SJCRH30 (cell line): ENCODE data around the gene BMP8A. TPM values are rescaled to one million over a fixed set of nuclear protein-coding genes. Genes with fewer than 3 reads are reported as not detected.
A peak's percentile ranks its signal among the peaks of the same experiment; 100 is the strongest.
"Not testable (repeated sequence)": the region's sequence is repeated elsewhere in the genome, so short reads cannot be mapped to it uniquely, and the experiment has no call there.

Experiments used
- DNase-seq, 2 experiments: peaks; one replicate each; pipeline ENCODE4 v3.0.0-alpha.2; 2015 to 2020
- H3K27ac ChIP-seq: fragments of 250-450 bp; sonication (Bioruptor Pico); 2 replicates; pipeline ENCODE4 v1.5.1; 2020; ENCODE audit warnings: mild to moderate bottlenecking, moderate library complexity
- H3K27me3 ChIP-seq: fragments of 250-450 bp; sonication (Bioruptor Pico); 2 replicates; pipeline ENCODE4 v1.5.1; 2020; ENCODE audit warnings: mild to moderate bottlenecking, moderate library complexity
- H3K36me3 ChIP-seq: fragments of 250-450 bp; sonication (Bioruptor Pico); 2 replicates; pipeline ENCODE4 v1.5.1; 2020; ENCODE audit warnings: mild to moderate bottlenecking, moderate library complexity
- H3K4me1 ChIP-seq: fragments of 250-450 bp; sonication (Bioruptor Pico); 2 replicates; pipeline ENCODE4 v1.5.1; 2020; ENCODE audit warnings: mild to moderate bottlenecking, moderate library complexity
- H3K4me3 ChIP-seq: fragments of 250-450 bp; sonication (Bioruptor Pico); 2 replicates; pipeline ENCODE4 v1.5.1; 2020; ENCODE audit warnings: mild to moderate bottlenecking, moderate library complexity
- H3K9me3 ChIP-seq: fragments of 250-450 bp; sonication (Bioruptor Pico); replicated peaks from 2 replicates; pipeline ENCODE4 v1.5.1; 2020; ENCODE audit warnings: mild to moderate bottlenecking, moderate library complexity
- total RNA-seq: library from RNA; depleted of rRNA; stranded (reverse); fragments of >200 nt; shearing (Covaris generic); gene quantifications from 2 replicates; pipeline ENCODE4 v1.2.3, GENCODE V29; 2014

Gene BMP8A
- total RNA-seq, 1 experiment from 2014 or later = 0.22 TPM

- H3K4me1 ChIP-seq = no peaks in the 10 kb centered on the region
- no peak for DNase-seq
- H3K36me3 ChIP-seq = peaks cover 14% of the 10 kb centered on the region
- no peaks in the 10 kb centered on the region for H3K27me3 ChIP-seq
- no peak overlapping the region for H3K4me3 ChIP-seq
- H3K9me3 ChIP-seq = no peaks in the 10 kb centered on the region
- no peak overlapping the region for H3K27ac ChIP-seq
Measured at GRCh38 chr1:39524591-39525365, 33.3 kb downstream of the BMP8A start.

- H3K27ac ChIP-seq = no peak overlapping the region
- no peak for DNase-seq
- H3K36me3 ChIP-seq = peaks cover 14% of the 10 kb centered on the region
- no peak overlapping the region for H3K4me3 ChIP-seq
- no peaks in the 10 kb centered on the region for H3K27me3 ChIP-seq
- H3K4me1 ChIP-seq = no peaks in the 10 kb centered on the region
- H3K9me3 ChIP-seq = no peaks in the 10 kb centered on the region
Measured at GRCh38 chr1:39525366-39526165, 34.1 kb downstream of the BMP8A start.

GRCh38 chr1:39526466-39527189 lies 35.2 kb downstream of the BMP8A start:
- Histone ChIP-seq H3K27me3 (no peaks in the 10 kb centered on the region), H3K36me3 (peaks cover 19% of the 10 kb centered on the region), H3K27ac (no peak overlapping the region), H3K4me3 (no peak overlapping the region), H3K4me1 (no peaks in the 10 kb centered on the region), H3K9me3 (no peaks in the 10 kb centered on the region)
- DNase-seq = no peak

GRCh38 chr1:39527190-39527579 lies 35.7 kb downstream of the BMP8A start:
- peak in 1 of 2 experiments; percentile 26 for DNase-seq
- H3K9me3 ChIP-seq, H3K27me3 ChIP-seq, H3K4me3 ChIP-seq, H3K27ac ChIP-seq, H3K4me1 ChIP-seq: not testable (repeated sequence)
- H3K36me3 ChIP-seq = peaks cover 24% of the 10 kb centered on the region

- Histone ChIP-seq H3K27ac (no peak overlapping the region), H3K36me3 (peaks cover 30% of the 10 kb centered on the region), H3K9me3 (no peaks in the 10 kb centered on the region), H3K4me3 (no peak overlapping the region), H3K27me3 (no peaks in the 10 kb centered on the region), H3K4me1 (no peaks in the 10 kb centered on the region)
- no peak for DNase-seq
Measured at GRCh38 chr1:39528082-39528481, 36.6 kb downstream of the BMP8A start.

GRCh38 chr1:39529901-39530535 lies 38.6 kb downstream of the BMP8A start:
- no peaks in the 10 kb centered on the region for H3K27me3 ChIP-seq
- DNase-seq = no peak
- no peaks in the 10 kb centered on the region for H3K9me3 ChIP-seq
- H3K36me3 ChIP-seq = peaks cover 41% of the 10 kb centered on the region
- peaks cover 2% of the 10 kb centered on the region; the same call in 1 of the 2 replicates for H3K4me1 ChIP-seq
- no peak overlapping the region for H3K27ac ChIP-seq
- H3K4me3 ChIP-seq = no peak overlapping the region

- H3K27me3 ChIP-seq = no peaks in the 10 kb centered on the region
- H3K36me3 ChIP-seq = peaks cover 38% of the 10 kb centered on the region
- H3K4me3 ChIP-seq = no peak overlapping the region
- DNase-seq = no peak
- H3K4me1 ChIP-seq = peaks cover 5% of the 10 kb centered on the region; the same call in 1 of the 2 replicates
- H3K9me3 ChIP-seq = no peaks in the 10 kb centered on the region
- no peak overlapping the region for H3K27ac ChIP-seq
Measured at GRCh38 chr1:39531526-39531925, 40.1 kb downstream of the BMP8A start.

- peaks cover 39% of the 10 kb centered on the region for H3K36me3 ChIP-seq
- H3K4me3 ChIP-seq = no peak overlapping the region
- peaks cover 5% of the 10 kb centered on the region; the same call in 1 of the 2 replicates for H3K4me1 ChIP-seq
- H3K27me3 ChIP-seq = no peaks in the 10 kb centered on the region
- H3K27ac ChIP-seq = no peak overlapping the region
- no peaks in the 10 kb centered on the region for H3K9me3 ChIP-seq
- no peak for DNase-seq
Measured at GRCh38 chr1:39533442-39533841, 42.0 kb downstream of the BMP8A start.

GRCh38 chr1:39538531-39539251 lies 47.3 kb downstream of the BMP8A start:
- Histone ChIP-seq H3K36me3 (peaks cover 14% of the 10 kb centered on the region; the same call in 1 of the 2 replicates), H3K27me3 (no peaks in the 10 kb centered on the region), H3K9me3 (no peaks in the 10 kb centered on the region), H3K4me3 (no peak overlapping the region), H3K27ac (no peak overlapping the region), H3K4me1 (peaks cover 5% of the 10 kb centered on the region; the same call in 1 of the 2 replicates)
- DNase-seq = no peak

GRCh38 chr1:39539252-39539790 lies 47.9 kb downstream of the BMP8A start:
- Histone ChIP-seq H3K4me1 (peaks cover 5% of the 10 kb centered on the region; the same call in 1 of the 2 replicates), H3K27ac (no peak overlapping the region), H3K9me3 (no peaks in the 10 kb centered on the region), H3K36me3 (peaks cover 9% of the 10 kb centered on the region; the same call in 1 of the 2 replicates), H3K27me3 (no peaks in the 10 kb centered on the region), H3K4me3 (no peak overlapping the region)
- peak; percentile 76 to 91 for DNase-seq

- Histone ChIP-seq H3K27ac (no peak overlapping the region), H3K27me3 (no peaks in the 10 kb centered on the region), H3K4me1 (no peaks in the 10 kb centered on the region), H3K4me3 (no peak overlapping the region), H3K36me3 (peaks cover 9% of the 10 kb centered on the region; the same call in 1 of the 2 replicates), H3K9me3 (no peaks in the 10 kb centered on the region)
- no peak for DNase-seq
Measured at GRCh38 chr1:39540504-39541031, 49.1 kb downstream of the BMP8A start.

GRCh38 chr1:39542924-39543323 lies 51.5 kb downstream of the BMP8A start:
- Histone ChIP-seq H3K4me3 (no peak overlapping the region), H3K4me1 (no peaks in the 10 kb centered on the region), H3K9me3 (no peaks in the 10 kb centered on the region), H3K27me3 (no peaks in the 10 kb centered on the region), H3K36me3 (peaks cover 22% of the 10 kb centered on the region), H3K27ac (no peak overlapping the region)
- DNase-seq = no peak

- no peak for DNase-seq
- Histone ChIP-seq H3K36me3 (peaks cover 28% of the 10 kb centered on the region), H3K27me3 (no peaks in the 10 kb centered on the region)
Measured at GRCh38 chr1:39544327-39544726, 52.9 kb downstream of the BMP8A start.

More at GRCh38 chr1:39544327-39544726, 52.9 kb downstream of the BMP8A start:
- Histone ChIP-seq H3K4me3 (no peak overlapping the region), H3K4me1 (no peaks in the 10 kb centered on the region), H3K27ac (no peak overlapping the region), H3K9me3 (no peaks in the 10 kb centered on the region)
